ENCODE results near the gene MSN.

Gene MSN

DNA sequence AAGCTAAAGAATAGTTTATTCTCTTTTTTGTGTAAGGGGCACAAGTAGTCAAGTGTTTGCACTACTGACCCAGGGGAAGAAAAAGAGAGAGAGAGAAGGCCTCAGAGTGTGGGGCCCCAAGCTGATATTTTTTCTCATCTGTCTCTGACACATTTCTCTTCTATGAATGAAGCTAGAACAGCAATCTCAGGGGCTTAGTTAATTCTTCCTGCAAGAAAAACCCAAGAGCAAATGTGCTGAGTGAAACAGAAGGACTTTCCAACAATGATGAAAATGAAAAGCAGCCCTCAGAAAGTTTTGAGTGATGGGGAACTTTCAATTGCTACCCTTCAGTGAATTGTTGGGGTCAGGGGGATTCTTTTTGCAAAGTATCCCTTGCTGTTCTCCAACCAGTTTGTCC, 9.2 kb upstream of the MSN start:
- no peak for DNase-seq (ENCODE audit: low spot score)
- TF ChIP-seq, protein P1, sequence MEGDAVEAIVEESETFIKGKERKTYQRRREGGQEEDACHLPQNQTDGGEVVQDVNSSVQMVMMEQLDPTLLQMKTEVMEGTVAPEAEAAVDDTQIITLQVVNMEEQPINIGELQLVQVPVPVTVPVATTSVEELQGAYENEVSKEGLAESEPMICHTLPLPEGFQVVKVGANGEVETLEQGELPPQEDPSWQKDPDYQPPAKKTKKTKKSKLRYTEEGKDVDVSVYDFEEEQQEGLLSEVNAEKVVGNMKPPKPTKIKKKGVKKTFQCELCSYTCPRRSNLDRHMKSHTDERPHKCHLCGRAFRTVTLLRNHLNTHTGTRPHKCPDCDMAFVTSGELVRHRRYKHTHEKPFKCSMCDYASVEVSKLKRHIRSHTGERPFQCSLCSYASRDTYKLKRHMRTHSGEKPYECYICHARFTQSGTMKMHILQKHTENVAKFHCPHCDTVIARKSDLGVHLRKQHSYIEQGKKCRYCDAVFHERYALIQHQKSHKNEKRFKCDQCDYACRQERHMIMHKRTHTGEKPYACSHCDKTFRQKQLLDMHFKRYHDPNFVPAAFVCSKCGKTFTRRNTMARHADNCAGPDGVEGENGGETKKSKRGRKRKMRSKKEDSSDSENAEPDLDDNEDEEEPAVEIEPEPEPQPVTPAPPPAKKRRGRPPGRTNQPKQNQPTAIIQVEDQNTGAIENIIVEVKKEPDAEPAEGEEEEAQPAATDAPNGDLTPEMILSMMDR (IDR thresholded peaks at IDR 0.05; ENCODE audit: extremely low read depth, missing control alignments), result no peak

DNA sequence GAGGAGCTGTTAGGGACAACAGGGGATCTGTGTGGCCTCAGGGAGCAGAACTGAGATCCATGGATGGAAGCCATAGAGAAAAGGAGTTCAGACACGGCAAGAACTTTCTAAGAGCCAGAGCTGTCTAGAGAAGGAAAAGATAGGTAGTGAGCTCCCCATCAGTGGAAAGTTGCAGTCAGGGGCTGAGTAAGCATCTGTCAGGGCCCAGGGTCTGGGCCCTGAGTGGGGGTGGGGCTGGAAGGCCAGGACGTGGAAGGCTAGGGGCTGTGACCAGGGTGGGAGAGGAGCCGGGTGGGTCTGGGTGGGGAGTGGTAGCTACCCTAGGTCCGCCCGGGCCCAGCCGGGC, 324 bp upstream of the MSN start:
- no peak for DNase-seq (ENCODE audit: low spot score)
- TF ChIP-seq, protein P1 (IDR thresholded peaks at IDR 0.05; ENCODE audit: extremely low read depth, missing control alignments), result no peak

DNA sequence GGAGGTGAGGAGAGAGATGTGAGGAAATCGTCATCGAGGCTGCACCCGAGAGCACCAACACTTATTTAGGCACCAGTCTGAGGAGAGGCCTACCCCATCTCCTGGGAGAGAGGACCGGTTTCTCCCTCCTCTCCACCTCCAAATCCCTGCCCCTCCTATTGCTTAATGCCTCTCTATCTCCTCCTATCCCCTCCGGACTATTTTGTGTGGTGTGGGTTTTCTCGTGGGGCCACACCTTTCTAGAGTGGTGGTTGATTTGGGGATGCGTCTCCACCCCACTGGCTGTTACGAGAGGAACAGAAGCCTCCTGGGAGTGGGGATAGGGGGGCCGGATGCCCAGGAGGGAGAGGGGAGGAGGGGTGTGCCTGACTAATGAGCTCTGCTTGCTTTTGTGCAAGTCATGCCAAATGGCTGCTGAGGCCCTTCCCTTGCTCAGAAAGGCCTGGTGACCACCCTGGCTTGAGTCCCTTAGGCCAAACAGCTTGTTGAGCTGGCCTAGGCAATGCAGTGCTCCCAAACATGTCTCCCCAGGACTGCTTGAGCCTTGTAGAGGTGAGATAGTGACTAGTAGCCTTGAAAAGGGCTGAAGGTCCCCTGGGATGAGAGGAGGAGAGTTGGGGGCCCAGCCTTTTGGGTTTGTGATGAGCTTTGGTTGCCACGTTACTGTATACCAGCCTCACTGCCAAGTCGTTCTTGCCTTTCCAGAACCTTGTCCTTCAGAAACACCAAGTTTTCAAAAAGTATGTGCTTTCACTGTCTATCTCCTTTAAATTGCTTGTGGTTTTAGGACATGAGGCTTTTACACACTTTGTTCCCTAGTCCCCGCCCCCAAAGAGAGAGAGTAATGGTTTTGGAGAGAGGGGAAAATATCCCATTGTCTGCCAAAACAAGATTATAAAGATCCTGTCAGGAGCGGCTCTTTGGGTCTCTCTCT, 1.2 kb downstream of the MSN start:
- TF ChIP-seq, protein P1 (IDR thresholded peaks at IDR 0.05; ENCODE audit: extremely low read depth, missing control alignments), result no peak
- DNase-seq (ENCODE audit: low spot score), result peak; percentile 40

DNA sequence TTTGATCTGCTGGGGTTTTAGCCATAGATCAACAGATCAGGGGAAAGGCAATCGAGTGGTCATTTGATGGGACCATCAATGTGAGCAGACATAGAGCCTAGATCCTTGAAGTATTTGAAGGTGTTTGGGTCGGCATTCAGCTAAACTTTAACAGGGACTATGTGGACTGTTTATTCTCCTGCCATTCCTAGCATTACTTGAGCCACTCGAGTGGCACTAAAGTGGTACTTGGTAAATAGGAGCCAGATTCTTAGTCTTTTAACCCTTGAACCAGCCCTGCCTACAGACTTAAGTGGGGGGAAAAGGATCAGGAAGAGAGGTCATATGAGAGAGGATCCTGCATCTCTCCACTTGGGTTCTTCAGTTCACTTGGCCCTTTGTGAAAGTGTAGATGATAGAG, 3.8 kb downstream of the MSN start:
- DNase-seq (ENCODE audit: low spot score), result no peak

DNA sequence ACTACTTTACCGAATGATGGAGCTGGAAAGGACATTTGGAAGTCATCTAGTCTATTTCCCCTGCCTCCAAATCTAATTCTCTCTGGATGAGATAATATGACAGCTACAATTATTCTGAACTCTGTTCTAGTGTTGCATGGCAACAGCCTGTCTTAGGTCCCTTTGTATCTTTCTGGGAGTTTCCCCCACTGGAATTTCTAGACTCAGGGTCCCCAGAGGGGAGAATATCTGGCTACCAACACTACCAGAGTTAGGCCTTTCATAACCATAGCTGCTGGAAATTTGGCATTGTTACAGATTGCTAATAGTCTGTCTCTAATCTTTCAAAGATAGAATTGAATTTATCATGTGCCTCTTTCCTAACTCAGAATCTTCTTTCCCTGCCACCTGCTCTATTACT, 4.5 kb downstream of the MSN start:
- no peak for DNase-seq (ENCODE audit: low spot score)
- TF ChIP-seq, protein P1 (IDR thresholded peaks at IDR 0.05; ENCODE audit: extremely low read depth, missing control alignments), result no peak

More for the DNA sequence above, 3.8 kb downstream of the MSN start:
- TF ChIP-seq, protein P1 (IDR thresholded peaks at IDR 0.05; ENCODE audit: extremely low read depth, missing control alignments), result no peak

DNA sequence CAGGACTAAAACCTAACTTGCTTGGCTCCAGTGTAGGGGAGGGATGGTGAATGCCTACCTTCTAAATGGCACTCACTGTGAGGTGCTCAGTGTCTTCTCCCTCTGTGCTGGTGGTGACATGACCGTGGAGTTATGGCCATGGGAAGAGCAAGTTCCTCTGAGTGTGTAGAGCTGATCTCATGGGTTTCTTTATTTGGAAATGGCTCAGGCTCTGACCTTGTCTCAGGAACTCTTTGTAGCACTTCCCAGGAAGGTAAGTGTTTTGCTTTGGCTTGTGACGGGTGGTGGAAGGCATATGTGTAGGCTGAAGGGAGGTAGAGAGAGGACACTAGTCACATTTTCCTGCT, 6.4 kb downstream of the MSN start:
- TF ChIP-seq, protein P1 (IDR thresholded peaks at IDR 0.05; ENCODE audit: extremely low read depth, missing control alignments), result no peak
- DNase-seq (ENCODE audit: low spot score), result no peak

DNA sequence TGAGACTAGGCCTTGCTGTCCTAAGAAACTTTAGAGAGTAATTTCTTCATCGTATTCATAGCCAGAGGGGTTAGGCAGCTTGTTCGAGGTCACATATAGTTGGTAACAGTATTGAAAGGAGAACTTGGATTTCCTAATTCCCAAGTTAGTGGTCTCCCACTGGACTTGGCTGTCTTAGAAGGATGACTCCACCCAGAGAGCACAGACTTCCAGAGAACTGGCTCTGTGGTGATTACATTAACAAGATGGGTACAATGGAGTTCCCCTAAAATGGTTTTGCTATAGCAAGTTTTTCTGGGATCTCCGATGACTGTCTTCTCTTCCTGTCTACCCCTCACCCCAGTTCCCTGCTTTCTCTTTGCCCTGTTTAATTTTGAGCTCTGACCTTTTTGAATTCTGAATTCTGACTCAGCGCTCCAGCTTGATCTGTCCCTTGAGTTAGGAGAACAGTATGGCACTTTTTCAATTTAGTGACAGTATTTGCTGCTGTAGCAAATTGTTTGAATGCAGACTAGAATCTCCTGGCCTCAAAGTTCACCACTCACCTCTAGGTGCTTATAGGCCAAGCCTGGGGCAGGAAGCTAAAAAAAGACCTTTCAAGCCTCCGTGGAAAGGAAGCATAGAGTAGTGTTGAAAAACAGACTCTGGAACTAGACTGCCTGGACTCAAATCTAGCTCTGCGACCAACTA, 6.9 kb downstream of the MSN start:
- DNase-seq (ENCODE audit: low spot score), result no peak
- TF ChIP-seq, protein P1 (IDR thresholded peaks at IDR 0.05; ENCODE audit: extremely low read depth, missing control alignments), result no peak
